ENCODE results near the gene CC2D1B.

DNA sequence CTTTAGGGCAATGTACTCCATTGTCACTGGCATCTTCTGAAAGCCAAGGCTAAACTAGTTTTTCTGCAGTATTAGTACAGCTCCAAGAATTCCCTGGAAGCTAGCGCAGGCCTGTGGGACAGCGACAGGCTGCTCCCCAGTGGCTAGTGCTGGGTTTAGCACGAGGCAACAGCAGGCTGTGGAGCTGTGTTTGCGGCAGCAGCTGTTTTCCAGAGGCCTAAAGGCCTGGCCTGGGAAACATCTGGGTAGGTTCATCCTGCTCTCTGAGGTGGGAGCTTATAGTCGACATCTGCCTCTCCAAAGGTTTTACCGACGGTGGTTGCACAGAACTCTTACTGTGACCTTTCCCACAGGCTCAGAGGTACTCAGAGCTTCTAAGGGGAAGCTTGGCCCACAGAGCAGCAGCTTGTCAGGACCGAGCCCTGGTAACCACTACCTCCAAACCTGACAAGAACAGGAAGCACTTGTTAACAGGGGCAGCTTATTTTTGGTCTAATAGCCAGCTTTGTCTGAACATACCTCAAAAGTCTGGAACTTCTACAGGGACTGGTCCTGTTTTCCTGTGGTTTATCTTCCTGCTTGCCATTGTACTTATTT, 17.2 kb downstream of the CC2D1B start:
- TF ChIP-seq, protein P1, sequence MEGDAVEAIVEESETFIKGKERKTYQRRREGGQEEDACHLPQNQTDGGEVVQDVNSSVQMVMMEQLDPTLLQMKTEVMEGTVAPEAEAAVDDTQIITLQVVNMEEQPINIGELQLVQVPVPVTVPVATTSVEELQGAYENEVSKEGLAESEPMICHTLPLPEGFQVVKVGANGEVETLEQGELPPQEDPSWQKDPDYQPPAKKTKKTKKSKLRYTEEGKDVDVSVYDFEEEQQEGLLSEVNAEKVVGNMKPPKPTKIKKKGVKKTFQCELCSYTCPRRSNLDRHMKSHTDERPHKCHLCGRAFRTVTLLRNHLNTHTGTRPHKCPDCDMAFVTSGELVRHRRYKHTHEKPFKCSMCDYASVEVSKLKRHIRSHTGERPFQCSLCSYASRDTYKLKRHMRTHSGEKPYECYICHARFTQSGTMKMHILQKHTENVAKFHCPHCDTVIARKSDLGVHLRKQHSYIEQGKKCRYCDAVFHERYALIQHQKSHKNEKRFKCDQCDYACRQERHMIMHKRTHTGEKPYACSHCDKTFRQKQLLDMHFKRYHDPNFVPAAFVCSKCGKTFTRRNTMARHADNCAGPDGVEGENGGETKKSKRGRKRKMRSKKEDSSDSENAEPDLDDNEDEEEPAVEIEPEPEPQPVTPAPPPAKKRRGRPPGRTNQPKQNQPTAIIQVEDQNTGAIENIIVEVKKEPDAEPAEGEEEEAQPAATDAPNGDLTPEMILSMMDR (conservative IDR thresholded peaks at IDR 0.05; ENCODE audit: low read depth, low read length) = peak; percentile 47
- no peak for TF ChIP-seq EZH2 (IDR thresholded peaks at IDR 0.05; ENCODE audit: borderline replicate concordance, low read depth, low read length, poor library complexity, severe bottlenecking)

Measured in A673 (cell line).